ENCODE measurements around the gene PBX1.

Gene PBX1

DNA sequence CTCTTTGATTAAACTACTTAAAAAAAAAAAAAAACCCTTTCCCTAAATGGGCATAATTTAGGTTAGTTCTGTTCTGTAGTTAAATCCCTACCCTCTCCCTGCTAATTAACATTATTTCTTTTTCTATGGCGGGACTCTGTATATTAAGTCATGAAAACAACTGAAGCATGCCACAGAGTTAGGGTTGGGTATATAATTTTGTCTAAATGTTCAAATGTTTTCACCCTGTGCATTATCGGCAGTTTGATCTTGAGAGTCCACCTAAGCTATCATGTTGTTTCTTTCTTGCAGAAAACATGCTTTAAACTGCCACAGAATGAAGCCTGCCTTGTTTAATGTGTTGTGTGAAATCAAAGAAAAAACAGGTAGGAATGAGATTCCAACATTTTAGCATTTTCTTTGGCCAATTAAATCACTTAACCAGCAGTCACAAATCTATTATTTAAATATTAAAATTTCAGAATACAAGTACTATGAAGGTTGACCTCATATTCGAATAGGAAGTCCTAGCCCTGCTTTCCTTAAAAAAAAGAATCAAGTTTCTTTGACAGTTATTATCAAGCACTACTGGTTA is 4.0 kb downstream of the PBX1 start:
- no peak for FAIRE-seq

GRCh38 chr1:164563721-164564360 is 4.9 kb downstream of the PBX1 start:
- DNase-seq (ENCODE audit: insufficient read length, low spot score) (no peak), FAIRE-seq (no peak)

More for the DNA sequence above, 4.0 kb downstream of the PBX1 start:
- no peak for DNase-seq (ENCODE audit: insufficient read length, low spot score)

- DNase-seq (ENCODE audit: insufficient read length, low spot score) (no peak), FAIRE-seq (no peak)
Observed at GRCh38 chr1:164564378-164564777, 5.4 kb downstream of the PBX1 start.

- no peak for DNase-seq (ENCODE audit: insufficient read length, low spot score)
Observed at GRCh38 chr1:164565357-164565756, 6.4 kb downstream of the PBX1 start.

GRCh38 chr1:164567774-164568173 is 8.8 kb downstream of the PBX1 start:
- no peak for FAIRE-seq

More at GRCh38 chr1:164565357-164565756, 6.4 kb downstream of the PBX1 start:
- FAIRE-seq = no peak

DNA sequence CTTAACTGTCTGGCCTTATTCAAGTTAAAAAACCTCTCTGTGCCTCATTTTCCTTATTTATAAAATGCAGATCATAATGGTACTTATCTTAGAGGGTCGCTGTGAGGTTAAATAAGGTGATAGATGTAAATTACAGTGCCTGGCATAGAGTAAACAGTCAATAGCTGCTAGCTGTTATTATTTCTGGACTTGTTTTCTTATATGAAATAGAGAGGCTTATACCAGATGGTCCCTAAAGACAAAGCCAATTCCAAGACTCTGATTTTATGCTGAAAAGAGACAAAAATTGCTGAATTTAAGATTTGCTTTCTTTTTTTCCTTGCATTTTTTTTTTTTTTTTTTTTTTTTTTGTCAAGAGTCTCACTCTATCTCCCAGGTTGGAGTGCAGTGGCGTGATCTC is 10.3 kb downstream of the PBX1 start:
- FAIRE-seq (no peak), DNase-seq (ENCODE audit: insufficient read length, low spot score) (no peak)

More at GRCh38 chr1:164567774-164568173, 8.8 kb downstream of the PBX1 start:
- DNase-seq (ENCODE audit: insufficient read length, low spot score) = no peak

- DNase-seq (ENCODE audit: insufficient read length, low spot score) = no peak
- no peak for FAIRE-seq
Observed at GRCh38 chr1:164569866-164570265, 10.9 kb downstream of the PBX1 start.

GRCh38 chr1:164571333-164571732 is 12.3 kb downstream of the PBX1 start:
- no peak for FAIRE-seq
- no peak for DNase-seq (ENCODE audit: insufficient read length, low spot score)

DNA sequence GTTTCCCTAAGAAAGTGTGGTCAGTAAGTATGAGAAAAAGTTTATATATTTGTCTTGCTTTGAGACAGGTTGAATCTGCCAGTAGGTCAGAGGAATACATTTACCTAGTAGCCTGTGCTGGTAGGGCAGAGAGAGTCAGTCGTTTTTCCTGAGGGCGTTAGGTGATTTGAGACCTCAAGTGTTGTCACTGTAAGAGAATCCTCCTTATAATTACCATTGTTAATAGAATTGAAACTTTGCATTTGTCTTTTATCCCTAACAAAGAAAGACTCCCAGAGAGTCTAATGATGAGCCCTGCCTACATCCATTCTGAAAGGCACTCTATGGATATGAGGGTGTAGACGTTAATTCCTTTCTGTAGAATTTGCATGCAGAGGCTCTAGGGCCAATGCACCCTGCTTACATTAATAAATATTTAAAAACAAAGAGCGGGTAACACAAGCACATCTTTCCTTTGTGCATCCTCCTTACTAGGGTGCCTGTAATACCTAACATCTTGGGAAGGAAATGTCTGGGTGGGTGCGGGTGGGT is 16.4 kb downstream of the PBX1 start:
- no peak for DNase-seq (ENCODE audit: insufficient read length, low spot score)
- FAIRE-seq = no peak

DNA sequence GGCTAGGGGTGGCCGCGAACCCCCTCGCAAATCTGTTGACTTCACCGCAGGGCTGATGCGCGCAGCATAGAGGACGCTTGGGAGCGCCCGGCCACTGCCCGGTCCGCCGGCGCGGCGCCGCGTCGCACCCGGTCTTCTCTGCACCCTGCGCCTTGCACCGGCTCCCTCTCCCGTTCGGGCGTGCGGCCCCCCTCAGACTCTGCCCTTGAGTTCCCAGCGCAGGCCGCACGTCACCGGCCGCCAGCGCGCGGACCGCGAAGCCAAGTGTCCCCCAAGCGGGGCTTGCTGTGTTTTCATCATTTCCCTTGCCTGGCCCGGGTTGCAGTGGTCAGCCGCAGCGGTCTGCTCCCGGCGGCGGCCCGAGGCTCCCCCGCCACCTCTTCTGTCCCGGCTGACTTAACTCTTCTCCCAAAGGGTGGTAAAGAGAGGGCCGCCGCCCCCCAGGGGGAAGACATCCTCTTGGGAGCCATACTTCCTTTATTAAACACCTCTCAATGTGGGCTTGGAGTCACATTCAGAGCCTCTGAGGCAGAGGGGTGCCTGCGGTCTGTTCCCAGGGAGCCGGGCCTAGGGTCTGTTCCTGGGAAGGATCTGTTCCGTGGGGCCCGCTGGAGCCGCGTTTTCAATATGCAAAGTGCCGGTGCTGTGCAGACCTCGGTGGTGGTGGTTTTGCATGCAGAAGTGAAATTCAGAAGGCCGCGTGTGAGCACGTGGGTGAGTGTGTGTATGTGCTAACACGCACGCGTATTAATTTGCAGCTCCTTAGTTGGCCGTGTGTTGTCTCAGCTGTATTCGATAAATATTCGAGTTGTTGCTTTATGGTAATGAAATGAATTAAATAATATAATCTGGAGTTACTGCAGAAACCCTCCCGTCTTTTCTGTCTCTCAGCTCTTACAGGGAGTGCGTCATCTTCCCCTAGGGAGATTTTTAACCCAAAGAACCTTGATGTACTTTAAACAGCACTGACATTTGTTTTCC is 17.6 kb downstream of the PBX1 start:
- no peak for DNase-seq (ENCODE audit: insufficient read length, low spot score)
- no peak for FAIRE-seq

DNA sequence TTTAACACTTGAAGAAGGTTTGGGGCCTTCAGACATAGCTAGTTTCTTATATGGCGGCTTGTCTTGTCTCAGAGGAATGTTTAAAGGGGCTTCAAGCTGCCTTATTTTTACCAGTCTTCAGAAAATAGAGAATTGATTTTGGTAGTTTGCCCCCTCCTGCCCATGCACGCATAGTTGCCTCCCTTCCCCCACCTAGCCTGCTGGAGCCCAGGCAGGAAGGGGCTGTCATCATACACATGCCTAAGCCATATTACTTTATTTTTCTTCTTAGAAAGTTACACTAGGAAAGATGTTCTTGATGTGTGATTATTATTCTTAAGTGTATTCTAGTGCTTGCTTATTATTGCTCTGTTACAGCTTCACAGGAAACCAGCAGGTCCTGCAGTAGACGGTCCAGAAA is 18.3 kb downstream of the PBX1 start:
- no peak for DNase-seq (ENCODE audit: insufficient read length, low spot score)
- no peak for FAIRE-seq

GRCh38 chr1:164578479-164579200 is 19.7 kb downstream of the PBX1 start:
- no peak for DNase-seq (ENCODE audit: insufficient read length, low spot score)
- FAIRE-seq = no peak

GRCh38 chr1:164579381-164579780 is 20.4 kb downstream of the PBX1 start:
- DNase-seq (ENCODE audit: insufficient read length, low spot score) = no peak
- FAIRE-seq = no peak

DNA sequence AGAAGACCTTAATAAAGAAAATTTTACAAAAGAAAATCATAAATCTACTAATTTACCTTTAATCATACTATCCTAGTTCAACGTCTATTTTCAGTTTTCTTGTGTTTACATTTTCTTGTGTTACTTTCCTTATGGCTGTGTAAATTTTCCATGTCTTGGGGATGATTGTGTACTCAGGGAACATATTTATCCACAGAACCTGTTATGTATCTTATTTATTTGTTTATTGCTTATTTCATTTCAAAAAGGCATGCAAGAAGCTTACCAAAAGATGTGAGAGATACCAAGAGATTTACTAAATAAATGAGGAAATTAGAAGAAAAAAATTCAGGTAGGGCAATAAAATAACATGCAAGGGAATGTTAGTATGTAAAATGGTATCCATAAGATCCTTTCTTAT is 22.8 kb downstream of the PBX1 start:
- no peak for DNase-seq (ENCODE audit: insufficient read length, low spot score)
- FAIRE-seq = no peak

DNA sequence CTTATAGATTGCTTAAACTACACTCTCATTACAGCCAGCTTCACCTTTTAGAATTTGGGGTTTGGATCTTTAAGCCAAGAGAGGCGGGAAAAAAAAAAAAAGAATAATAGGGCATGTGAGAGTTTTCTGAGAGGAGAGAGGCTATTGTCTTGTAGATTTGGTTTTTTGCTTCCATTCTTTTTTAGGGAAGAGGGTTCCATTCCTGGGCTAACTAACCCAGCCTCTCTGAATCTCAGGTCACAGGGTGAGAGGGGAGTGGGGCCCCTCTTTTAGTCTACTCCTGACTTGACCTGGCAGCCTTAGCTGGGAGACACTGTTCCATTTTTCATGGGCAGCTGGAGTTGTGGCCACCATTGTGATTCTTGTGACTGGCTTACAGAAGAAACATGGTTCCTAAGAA is 24.2 kb downstream of the PBX1 start:
- DNase-seq (ENCODE audit: insufficient read length, low spot score) = no peak
- no peak for FAIRE-seq

- FAIRE-seq = no peak
- DNase-seq (ENCODE audit: insufficient read length, low spot score) = no peak
Observed at GRCh38 chr1:164583835-164584539, 25.0 kb downstream of the PBX1 start.

DNA sequence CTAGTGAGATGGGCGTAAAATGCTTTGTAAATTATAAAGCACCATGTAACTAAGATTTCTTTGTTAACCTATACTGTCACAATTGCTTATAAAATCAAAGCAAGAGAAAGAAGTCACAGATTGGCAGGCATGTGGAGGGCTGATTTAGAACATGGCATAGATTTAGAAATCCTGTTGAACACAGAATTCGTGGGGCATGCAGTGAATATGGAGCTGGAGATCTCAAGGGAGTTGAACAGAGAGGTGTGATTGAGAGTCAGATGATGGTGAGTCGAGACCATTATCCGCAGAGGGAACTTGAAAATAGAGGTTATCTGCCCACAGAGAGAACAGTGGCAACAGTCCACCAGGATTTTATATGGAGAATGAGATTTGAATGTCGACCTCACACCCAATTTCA is 27.6 kb downstream of the PBX1 start:
- FAIRE-seq (no peak), DNase-seq (ENCODE audit: insufficient read length, low spot score) (no peak)

- no peak for FAIRE-seq
- no peak for DNase-seq (ENCODE audit: insufficient read length, low spot score)
Observed at GRCh38 chr1:164587617-164588501, 28.9 kb downstream of the PBX1 start.
